Measurements from ENCODE around the gene RPUSD1. TPM values are rescaled to one million over a fixed set of nuclear protein-coding genes. Genes with fewer than 3 reads are reported as not detected.

Gene RPUSD1
- total RNA-seq, 1 experiment from 2014 or later = 48.6 TPM

GRCh38 chr16:818132-818531 lies 30.0 kb upstream of the RPUSD1 start:
- no peak for TF ChIP-seq CTCF (conservative IDR thresholded peaks at IDR 0.05)
- H3K56ac ChIP-seq (ENCODE audit: insufficient read length, low read depth, low read length) = no peak overlapping the region
- H3K4me2 ChIP-seq (ENCODE audit: insufficient read depth, insufficient read length, low read length) = no peak overlapping the region
- H2AFZ ChIP-seq (ENCODE audit: low read length) = no peak overlapping the region
- no peak overlapping the region for H4K5ac ChIP-seq (ENCODE audit: insufficient read length, low read depth, low read length)
- no peak overlapping the region for H3K27ac Mint-ChIP-seq
- H3K23me2 ChIP-seq (ENCODE audit: insufficient read length, low read depth, low read length, poor library complexity, severe bottlenecking) = peaks cover 4% of the 10 kb centered on the region
- H3K9me3 ChIP-seq (ENCODE audit: control insufficient read depth, low read depth, low read length) = no peaks in the 10 kb centered on the region
- H3K4me1 ChIP-seq (ENCODE audit: insufficient read depth, low read length) = no peaks in the 10 kb centered on the region
- WGBS (ENCODE audit: extremely low coverage, insufficient read length, low lambda C conversion rate) = no CpG with 5 or more reads among the region's 8 CpGs
- no peak overlapping the region for H3K23ac ChIP-seq (ENCODE audit: insufficient read length, low read depth, low read length)
- no peak overlapping the region for H2AK5ac ChIP-seq (ENCODE audit: insufficient read length, low read length)
- peaks cover 0 to 4% of the 10 kb centered on the region in 2 experiments; a peak in 1 of 5 replicates for H3K9me3 Mint-ChIP-seq
- H3K36me3 Mint-ChIP-seq (ENCODE audit: insufficient read depth in 1 of 3, low read depth in 3 of 3) = no peaks in the 10 kb centered on the region
- H2BK15ac ChIP-seq (ENCODE audit: low read depth, low read length) = no peak overlapping the region
- no peak overlapping the region for H2BK12ac ChIP-seq (ENCODE audit: insufficient read length, low read depth, low read length)
- no peak overlapping the region for H3K4ac ChIP-seq (ENCODE audit: low read depth, low read length)
- no peak overlapping the region for H4K91ac ChIP-seq (ENCODE audit: insufficient read length, low read depth, low read length)
- no peaks in the 10 kb centered on the region for H4K20me1 ChIP-seq (ENCODE audit: control insufficient read depth, insufficient read depth, insufficient read length)
- no peak overlapping the region for H3T11ph ChIP-seq (ENCODE audit: low read length)
- no peak overlapping the region for H3K14ac ChIP-seq (ENCODE audit: insufficient read depth, low read length)
- H3K79me1 ChIP-seq (ENCODE audit: insufficient read depth, low read depth, low read length, poor library complexity, severe bottlenecking) = no peaks in the 10 kb centered on the region
- H3K18ac ChIP-seq (ENCODE audit: insufficient read length, low read depth, low read length) = no peak overlapping the region
- H3K27ac ChIP-seq (ENCODE audit: insufficient read length, low read depth, low read length) = no peak overlapping the region
- no peak overlapping the region for H4K8ac ChIP-seq (replicated peaks; ENCODE audit: insufficient read length, low read depth, low read length)
- H3K4me3 Mint-ChIP-seq = no peak overlapping the region
- H2BK5ac ChIP-seq (ENCODE audit: insufficient read length, low read length) = no peak overlapping the region
- H3K27me3 ChIP-seq (ENCODE audit: insufficient read depth, low read length) = no peaks in the 10 kb centered on the region; the same call in 1 of the 2 replicates
- DNase-seq = no peak
- H3K79me2 ChIP-seq (ENCODE audit: insufficient read depth, low read length) = no peaks in the 10 kb centered on the region
- peaks cover 10 to 16% of the 10 kb centered on the region in 2 experiments for H3K4me1 Mint-ChIP-seq
- peaks cover 13% of the 10 kb centered on the region for H3K27me3 Mint-ChIP-seq (ENCODE audit: low read depth)
- H2BK20ac ChIP-seq (ENCODE audit: low read depth, low read length, poor library complexity, severe bottlenecking) = no peak overlapping the region
- no peak overlapping the region for H2BK120ac ChIP-seq (ENCODE audit: low read depth, low read length, poor library complexity, severe bottlenecking)
- H3K9ac ChIP-seq (ENCODE audit: extremely low read depth, insufficient read length, low read length) = no peak overlapping the region

Measured in H9 (cell line).